Measurements from ENCODE around the gene ZBED2. TPM values are rescaled to one million over a fixed set of nuclear protein-coding genes. Genes with fewer than 3 reads are reported as not detected.

ZBED2 gene
- total RNA-seq, 4 donors from 2014 or later: 2.3 to 4.5 (median 3.8) TPM; not detected in 1

GRCh38 chr3:111627092-111627491 lies 31.9 kb upstream of the ZBED2 start:
- no peaks in the 10 kb centered on the region for H3K9me3 ChIP-seq
- no peaks in the 10 kb centered on the region for H3K27me3 ChIP-seq
- no peak overlapping the region for H3K4me3 ChIP-seq
- DNase-seq (ENCODE audit: low spot score in 2 of 2): no peak
- no peaks in the 10 kb centered on the region for H3K4me1 ChIP-seq
- no peak for TF ChIP-seq EP300 (IDR thresholded peaks at IDR 0.05)
- no peak for TF ChIP-seq POLR2A (IDR thresholded peaks at IDR 0.05)
- TF ChIP-seq POLR2AphosphoS5 (IDR thresholded peaks at IDR 0.05): no peak
- TF ChIP-seq CTCF (IDR thresholded peaks at IDR 0.05): no peak
- H3K27ac ChIP-seq: no peak overlapping the region
- WGBS: 58% methylated on average over 2 of the region's 2 CpGs
- H3K36me3 ChIP-seq: no peaks in the 10 kb centered on the region

GRCh38 chr3:111621535-111621934 lies 26.4 kb upstream of the ZBED2 start:
- no peak for DNase-seq (ENCODE audit: low spot score in 2 of 2)
- TF ChIP-seq POLR2A (IDR thresholded peaks at IDR 0.05): no peak
- no peak for TF ChIP-seq CTCF (IDR thresholded peaks at IDR 0.05)
- no peak for TF ChIP-seq EP300 (IDR thresholded peaks at IDR 0.05)
- no peak for TF ChIP-seq POLR2AphosphoS5 (IDR thresholded peaks at IDR 0.05)
- no peak overlapping the region for H3K27ac ChIP-seq
- H3K36me3 ChIP-seq: no peaks in the 10 kb centered on the region
- no peaks in the 10 kb centered on the region for H3K9me3 ChIP-seq
- H3K4me1 ChIP-seq: no peaks in the 10 kb centered on the region
- 57% methylated on average over 5 of the region's 5 CpGs for WGBS
- H3K4me3 ChIP-seq: no peak overlapping the region
- H3K27me3 ChIP-seq: no peaks in the 10 kb centered on the region

DNA sequence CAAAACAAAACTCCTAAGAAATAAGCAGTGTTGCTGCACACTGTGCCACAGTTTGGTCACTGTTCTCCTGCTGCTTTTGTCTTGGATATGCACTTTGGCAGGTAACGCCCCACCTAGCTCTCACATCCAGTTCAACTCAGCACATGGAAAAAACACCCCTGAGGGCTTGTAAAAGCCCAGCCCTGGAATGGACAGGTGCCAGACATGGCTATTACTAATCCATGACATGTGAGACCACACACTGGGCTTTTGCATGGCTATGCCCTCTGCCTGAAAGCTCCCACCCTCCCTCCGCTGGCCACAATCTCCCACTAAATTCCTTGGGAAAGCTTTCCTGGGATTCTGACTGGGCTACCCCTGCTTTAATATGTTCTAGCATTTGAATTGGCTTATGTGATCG lies 24.7 kb upstream of the ZBED2 start:
- no peaks in the 10 kb centered on the region for H3K4me1 ChIP-seq
- 86% methylated on average over 3 of the region's 3 CpGs for WGBS
- DNase-seq (ENCODE audit: low spot score in 2 of 2): no peak

GRCh38 chr3:111618945-111619344 lies 23.8 kb upstream of the ZBED2 start:
- Histone ChIP-seq H3K27me3 (no peaks in the 10 kb centered on the region), H3K9me3 (no peaks in the 10 kb centered on the region), H3K4me3 (no peak overlapping the region), H3K4me1 (no peaks in the 10 kb centered on the region), H3K27ac (no peak overlapping the region), H3K36me3 (no peaks in the 10 kb centered on the region)
- TF ChIP-seq POLR2A (IDR thresholded peaks at IDR 0.05): no peak
- no peak for TF ChIP-seq EP300 (IDR thresholded peaks at IDR 0.05)
- no peak for TF ChIP-seq POLR2AphosphoS5 (IDR thresholded peaks at IDR 0.05)
- TF ChIP-seq CTCF (IDR thresholded peaks at IDR 0.05): no peak
- no peak for DNase-seq (ENCODE audit: low spot score in 2 of 2)

More for the DNA sequence above, 24.7 kb upstream of the ZBED2 start:
- H3K27ac ChIP-seq: no peak overlapping the region
- H3K36me3 ChIP-seq: no peaks in the 10 kb centered on the region
- H3K9me3 ChIP-seq: no peaks in the 10 kb centered on the region
- H3K4me3 ChIP-seq: no peak overlapping the region
- H3K27me3 ChIP-seq: no peaks in the 10 kb centered on the region
- TF ChIP-seq POLR2A (IDR thresholded peaks at IDR 0.05) (no peak), EP300 (IDR thresholded peaks at IDR 0.05) (no peak), POLR2AphosphoS5 (IDR thresholded peaks at IDR 0.05) (no peak), CTCF (IDR thresholded peaks at IDR 0.05) (no peak)

- Histone ChIP-seq H3K9me3 (no peaks in the 10 kb centered on the region), H3K27ac (no peak overlapping the region), H3K4me3 (no peak overlapping the region), H3K27me3 (no peaks in the 10 kb centered on the region), H3K4me1 (no peaks in the 10 kb centered on the region), H3K36me3 (no peaks in the 10 kb centered on the region)
- DNase-seq (ENCODE audit: low spot score in 2 of 2): no peak
- 78% methylated on average over 4 of the region's 5 CpGs for WGBS
- TF ChIP-seq POLR2A (IDR thresholded peaks at IDR 0.05) (no peak), EP300 (IDR thresholded peaks at IDR 0.05) (no peak), POLR2AphosphoS5 (IDR thresholded peaks at IDR 0.05) (no peak), CTCF (IDR thresholded peaks at IDR 0.05) (no peak)
Measured at GRCh38 chr3:111617912-111618601, 22.9 kb upstream of the ZBED2 start.
